GM13977 (cell line): ENCODE measurements around the gene USP14.

Experiments used
- DNase-seq: peaks from one replicate; pipeline ENCODE4 v3.0.0; 2012; ENCODE audit warnings: low spot score
- CTCF ChIP-seq: IDR thresholded peaks from 2 replicates; pipeline ENCODE4 v1.5.1; 2012; ENCODE audit warnings: mild to moderate bottlenecking, control low read depth; ENCODE audit not compliant: insufficient read depth; ENCODE audit errors: extremely low read depth, missing control alignments
- in situ Hi-C: fragments of 300-500 bp; cut with MboI; formaldehyde crosslinking; loops from one replicate; pipeline ENCODE4 v1.12.0; 2022; ENCODE audit warnings: low sequenced_read_pairs, low pct_unique_long_range_greater_than_20kb, mixed read lengths, inconsistent platforms; ENCODE audit not compliant: unreplicated experiment

USP14 gene

GRCh38 chr18:227902-228301 is 69.5 kb downstream of the USP14 start:
- in situ Hi-C loops, result no loop called here
- DNase-seq, result no peak
- TF ChIP-seq CTCF, result no peak

GRCh38 chr18:228586-228985 is 70.2 kb downstream of the USP14 start:
- in situ Hi-C loops, result no loop called here
- no peak for TF ChIP-seq CTCF
- no peak for DNase-seq

- DNase-seq, result no peak
- in situ Hi-C loops, result no loop called here
- no peak for TF ChIP-seq CTCF
These were observed 73.2 kb downstream of the USP14 start for GRCh38 chr18:231563-231962.

- in situ Hi-C loops, result no loop called here
These were observed 81.8 kb downstream of the USP14 start for GRCh38 chr18:240175-240574.

GRCh38 chr18:245282-245847 is 87.0 kb downstream of the USP14 start:
- no peak for DNase-seq
- in situ Hi-C loops, result no loop called here
- TF ChIP-seq CTCF, result no peak

More at GRCh38 chr18:240175-240574, 81.8 kb downstream of the USP14 start:
- DNase-seq, result no peak
- TF ChIP-seq CTCF, result no peak

- no peak for DNase-seq
- no peak for TF ChIP-seq CTCF
These were observed 89.7 kb downstream of the USP14 start for GRCh38 chr18:248053-248452.

GRCh38 chr18:250685-251084 is 92.3 kb downstream of the USP14 start:
- in situ Hi-C loops, result no loop called here
- TF ChIP-seq CTCF, result no peak
- no peak for DNase-seq

More at GRCh38 chr18:248053-248452, 89.7 kb downstream of the USP14 start:
- in situ Hi-C loops, result no loop called here
